ENCODE measurements around the gene ZNF398. TPM values are rescaled to one million over a fixed set of nuclear protein-coding genes. Genes with fewer than 3 reads are reported as not detected.

Gene ZNF398
- polyA plus RNA-seq, 1 donor from 2014 or later, result 8.6 TPM

GRCh38 chr7:149226840-149227494 lies 79.7 kb downstream of the ZNF398 start:
- Histone ChIP-seq H4K20me1 (ENCODE audit: insufficient read depth) (no peaks in the 10 kb centered on the region), H3K36me3 (ENCODE audit: insufficient read depth, low read length) (no peaks in the 10 kb centered on the region), H3K4me2 (ENCODE audit: low read length) (no peak overlapping the region), H3F3A (ENCODE audit: insufficient read depth, low read length, poor library complexity, severe bottlenecking) (no peaks in the 10 kb centered on the region), H3K9ac (ENCODE audit: low read length) (no peak overlapping the region), H3K9me2 (ENCODE audit: insufficient read depth, low read length) (no peaks in the 10 kb centered on the region), H2AFZ (ENCODE audit: low read depth, low read length) (no peak overlapping the region), H3K27me3 (ENCODE audit: insufficient read depth, low read depth, low read length) (no peaks in the 10 kb centered on the region), H3K27ac (ENCODE audit: low read length) (no peak overlapping the region), H3K79me2 (replicated peaks; ENCODE audit: insufficient read depth, low read length) (no peaks in the 10 kb centered on the region), H3K4me3 (ENCODE audit: low read length) (no peak overlapping the region), H3K9me3 (ENCODE audit: low read length) (no peaks in the 10 kb centered on the region)
- TF ChIP-seq SMC3 (conservative IDR thresholded peaks at IDR 0.05; ENCODE audit: poor library complexity) (no peak), REST (IDR thresholded peaks at IDR 0.05; ENCODE audit: borderline replicate concordance) (no peak), POLR2AphosphoS5 (IDR thresholded peaks at IDR 0.05) (no peak), EP300 (conservative IDR thresholded peaks at IDR 0.05; ENCODE audit: poor library complexity, severe bottlenecking) (no peak), MXI1 (conservative IDR thresholded peaks at IDR 0.05; ENCODE audit: poor library complexity, severe bottlenecking) (no peak), CTCF (IDR thresholded peaks at IDR 0.05; ENCODE audit: poor library complexity, severe bottlenecking) (no peak), TAF1 (IDR thresholded peaks at IDR 0.05; ENCODE audit: low read depth) (no peak), RAD21 (conservative IDR thresholded peaks at IDR 0.05) (no peak), EZH2 (IDR thresholded peaks at IDR 0.05; ENCODE audit: borderline replicate concordance, insufficient read depth, low read length, poor library complexity, severe bottlenecking) (no peak)

- H3K79me2 ChIP-seq (replicated peaks; ENCODE audit: insufficient read depth, low read length), result no peaks in the 10 kb centered on the region
- H3K9ac ChIP-seq (ENCODE audit: low read length), result no peak overlapping the region
- H3K27ac ChIP-seq (ENCODE audit: low read length), result no peak overlapping the region
- no peak overlapping the region for H2AFZ ChIP-seq (ENCODE audit: low read depth, low read length)
- H3K27me3 ChIP-seq (ENCODE audit: insufficient read depth, low read depth, low read length), result no peaks in the 10 kb centered on the region
- H3K4me2 ChIP-seq (ENCODE audit: low read length), result no peak overlapping the region
- no peaks in the 10 kb centered on the region for H3K9me2 ChIP-seq (ENCODE audit: insufficient read depth, low read length)
- no peaks in the 10 kb centered on the region for H3F3A ChIP-seq (ENCODE audit: insufficient read depth, low read length, poor library complexity, severe bottlenecking)
- H3K4me3 ChIP-seq (ENCODE audit: low read length), result no peak overlapping the region
- no peaks in the 10 kb centered on the region for H3K36me3 ChIP-seq (ENCODE audit: insufficient read depth, low read length)
- H4K20me1 ChIP-seq (ENCODE audit: insufficient read depth), result no peaks in the 10 kb centered on the region
- H3K9me3 ChIP-seq (ENCODE audit: low read length), result no peaks in the 10 kb centered on the region
- TF ChIP-seq SMC3 (conservative IDR thresholded peaks at IDR 0.05; ENCODE audit: poor library complexity) (no peak), CTCF (IDR thresholded peaks at IDR 0.05; ENCODE audit: poor library complexity, severe bottlenecking) (no peak), EZH2 (IDR thresholded peaks at IDR 0.05; ENCODE audit: borderline replicate concordance, insufficient read depth, low read length, poor library complexity, severe bottlenecking) (no peak), REST (IDR thresholded peaks at IDR 0.05; ENCODE audit: borderline replicate concordance) (no peak), TAF1 (IDR thresholded peaks at IDR 0.05; ENCODE audit: low read depth) (no peak), MXI1 (conservative IDR thresholded peaks at IDR 0.05; ENCODE audit: poor library complexity, severe bottlenecking) (no peak), POLR2AphosphoS5 (IDR thresholded peaks at IDR 0.05) (no peak), RAD21 (conservative IDR thresholded peaks at IDR 0.05) (no peak), EP300 (conservative IDR thresholded peaks at IDR 0.05; ENCODE audit: poor library complexity, severe bottlenecking) (no peak)
Observed at GRCh38 chr7:149228831-149229471, 81.7 kb downstream of the ZNF398 start.
